Peyer's patch (tissue), 4 donors: ENCODE results near the gene SULT1C4. TPM values are rescaled to one million over a fixed set of nuclear protein-coding genes. Genes with fewer than 3 reads are reported as not detected.

Experiments used
- DNase-seq, 3 donors: peaks; one replicate each; pipeline ENCODE4 v3.0.0-alpha.2; 2017 to 2019
- H3K27ac ChIP-seq, 4 donors: fragments of 200-600 bp; sonication (generic); one replicate each; pipeline ENCODE4 v1.5.1; 2016 to 2019
- H3K27me3 ChIP-seq, 2 donors: fragments of 200-600 bp; sonication (generic); one replicate each; pipeline ENCODE4 v1.5.1; 2019
- H3K36me3 ChIP-seq, 3 donors: fragments of 200-600 bp; sonication (generic); one replicate each; pipeline ENCODE4 v1.5.1; 2016 to 2019
- H3K4me1 ChIP-seq, 4 donors: fragments of 200-600 bp; sonication (generic); one replicate each; pipeline ENCODE4 v1.5.1; 2016 to 2019
- H3K4me3 ChIP-seq, 4 donors: fragments of 200-600 bp; sonication (generic); 1 replicate in 3 of 4; 2 replicates in 1 of 4; pipeline ENCODE4 v1.5.1; 2016 to 2019; ENCODE audit warnings: mild to moderate bottlenecking in 1 of 4
- H3K9me3 ChIP-seq, 4 donors: fragments of 200-600 bp; sonication (generic); one replicate each; pipeline ENCODE4 v1.5.1; 2016 to 2019; ENCODE audit warnings: mild to moderate bottlenecking in 1 of 4
- POLR2A ChIP-seq, 2 donors: fragments of 450-650 bp; IDR thresholded peaks; one replicate each; pipeline ENCODE4 v1.5.1; 2017; ENCODE audit warnings: antibody characterized with exemption in 2 of 2, mild to moderate bottlenecking in 2 of 2, moderate library complexity in 2 of 2
- total RNA-seq, 4 donors: library from RNA; depleted of rRNA; stranded (reverse); fragments of >200 nt; gene quantifications; one replicate each; pipeline ENCODE4 v1.1.0, GENCODE V29; 2016
- TF ChIP-seq, protein P1 (sequence below), 6 experiments: fragments of 450-650 bp in 4 of 6; fragments of 200-600 bp in 2 of 6; sonication (generic) in 1 of 6; IDR thresholded peaks; one replicate each; pipeline ENCODE4 v1.5.1; 2017 to 2019; ENCODE audit warnings: antibody characterized with exemption in 6 of 6, mild to moderate bottlenecking in 3 of 6, moderate library complexity in 1 of 6

The SULT1C4 gene
- total RNA-seq, 4 donors from 2014 or later: 1.3 to 5.8 (median 1.9) TPM; not detected in 1

- Histone ChIP-seq H3K9me3 (no peaks in the 10 kb centered on the region), H3K4me3 (no peak overlapping the region), H3K4me1 (no peaks in the 10 kb centered on the region), H3K27me3 (no peaks in the 10 kb centered on the region), H3K36me3 (no peaks in the 10 kb centered on the region), H3K27ac (no peak overlapping the region)
- DNase-seq: no peak
- TF ChIP-seq, protein P1, sequence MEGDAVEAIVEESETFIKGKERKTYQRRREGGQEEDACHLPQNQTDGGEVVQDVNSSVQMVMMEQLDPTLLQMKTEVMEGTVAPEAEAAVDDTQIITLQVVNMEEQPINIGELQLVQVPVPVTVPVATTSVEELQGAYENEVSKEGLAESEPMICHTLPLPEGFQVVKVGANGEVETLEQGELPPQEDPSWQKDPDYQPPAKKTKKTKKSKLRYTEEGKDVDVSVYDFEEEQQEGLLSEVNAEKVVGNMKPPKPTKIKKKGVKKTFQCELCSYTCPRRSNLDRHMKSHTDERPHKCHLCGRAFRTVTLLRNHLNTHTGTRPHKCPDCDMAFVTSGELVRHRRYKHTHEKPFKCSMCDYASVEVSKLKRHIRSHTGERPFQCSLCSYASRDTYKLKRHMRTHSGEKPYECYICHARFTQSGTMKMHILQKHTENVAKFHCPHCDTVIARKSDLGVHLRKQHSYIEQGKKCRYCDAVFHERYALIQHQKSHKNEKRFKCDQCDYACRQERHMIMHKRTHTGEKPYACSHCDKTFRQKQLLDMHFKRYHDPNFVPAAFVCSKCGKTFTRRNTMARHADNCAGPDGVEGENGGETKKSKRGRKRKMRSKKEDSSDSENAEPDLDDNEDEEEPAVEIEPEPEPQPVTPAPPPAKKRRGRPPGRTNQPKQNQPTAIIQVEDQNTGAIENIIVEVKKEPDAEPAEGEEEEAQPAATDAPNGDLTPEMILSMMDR (IDR thresholded peaks at IDR 0.05): no peak
- TF ChIP-seq POLR2A (IDR thresholded peaks at IDR 0.05): no peak
Measured at GRCh38 chr2:108384662-108385393, 7.1 kb downstream of the SULT1C4 start.

DNA sequence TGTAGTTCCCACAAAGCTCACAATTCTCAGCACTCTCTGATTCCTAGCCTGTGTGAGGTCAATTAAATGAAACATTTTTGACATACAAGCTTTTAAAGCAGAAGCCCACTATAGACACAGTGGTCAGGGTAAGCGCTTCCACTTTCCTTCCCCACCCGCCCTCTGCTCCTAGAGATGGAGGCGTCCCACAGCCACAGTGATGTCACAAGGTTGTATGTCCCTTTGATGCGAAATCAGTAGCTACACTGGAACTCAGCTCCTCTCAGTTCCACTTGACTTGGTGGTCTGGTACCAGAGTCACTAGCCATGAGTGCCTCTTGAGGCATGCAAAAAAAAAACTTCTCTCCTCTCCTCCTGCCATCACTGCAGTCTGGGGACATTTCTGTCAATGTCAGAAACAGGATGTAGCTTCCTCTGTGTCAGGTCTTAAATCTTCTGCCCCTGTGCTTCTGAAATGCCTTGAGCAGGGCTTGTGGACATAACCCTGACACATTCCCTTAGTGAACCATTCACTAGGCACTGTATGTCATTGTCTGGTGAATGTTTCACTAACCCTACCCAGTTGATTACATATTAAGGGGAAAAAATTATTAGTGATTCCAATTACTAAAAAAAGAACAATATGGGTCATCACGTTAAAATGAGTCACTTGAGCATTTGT lies 7.8 kb downstream of the SULT1C4 start:
- Histone ChIP-seq H3K27me3 (no peaks in the 10 kb centered on the region), H3K4me1 (no peaks in the 10 kb centered on the region), H3K4me3 (no peak overlapping the region), H3K36me3 (no peaks in the 10 kb centered on the region), H3K9me3 (no peaks in the 10 kb centered on the region), H3K27ac (no peak overlapping the region)
- no peak for DNase-seq
- TF ChIP-seq, protein P1 (IDR thresholded peaks at IDR 0.05): no peak
- TF ChIP-seq POLR2A (IDR thresholded peaks at IDR 0.05): no peak

- DNase-seq: no peak
- Histone ChIP-seq H3K9me3 (peaks cover 0 to 3% (median 0%) of the 10 kb centered on the region in 4 donors), H3K4me3 (no peak overlapping the region), H3K36me3 (no peaks in the 10 kb centered on the region), H3K27me3 (no peaks in the 10 kb centered on the region), H3K27ac (no peak overlapping the region), H3K4me1 (no peaks in the 10 kb centered on the region)
- no peak for TF ChIP-seq POLR2A (IDR thresholded peaks at IDR 0.05)
Measured at GRCh38 chr2:108388045-108388444, 10.3 kb downstream of the SULT1C4 start.

DNA sequence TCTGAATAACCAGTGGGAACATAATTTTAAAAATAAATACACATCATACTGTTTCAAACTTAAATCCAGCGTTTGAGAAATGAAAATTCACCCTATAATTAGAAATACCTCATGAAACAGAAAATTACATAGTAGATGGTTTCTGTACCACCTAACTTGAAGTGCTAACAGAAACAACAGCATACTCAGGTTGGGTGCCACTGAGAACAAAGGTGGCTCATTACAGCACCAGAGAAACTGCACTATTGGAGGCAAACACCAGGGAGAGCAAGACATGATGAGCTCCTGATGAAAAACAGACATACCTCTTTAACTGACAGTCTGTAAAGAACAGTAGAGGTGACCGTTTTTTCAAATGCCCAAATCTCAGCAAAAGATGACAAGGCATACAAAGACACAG lies 12.6 kb downstream of the SULT1C4 start:
- Histone ChIP-seq H3K9me3 (peaks cover 0 to 7% (median 2%) of the 10 kb centered on the region in 4 donors), H3K4me1 (no peaks in the 10 kb centered on the region), H3K4me3 (no peak overlapping the region), H3K27ac (no peak overlapping the region), H3K27me3 (no peaks in the 10 kb centered on the region), H3K36me3 (no peaks in the 10 kb centered on the region)
- TF ChIP-seq, protein P1 (IDR thresholded peaks at IDR 0.05): no peak
- no peak for TF ChIP-seq POLR2A (IDR thresholded peaks at IDR 0.05)
- no peak for DNase-seq

- Histone ChIP-seq H3K36me3 (no peaks in the 10 kb centered on the region), H3K27ac (no peak overlapping the region), H3K27me3 (no peaks in the 10 kb centered on the region), H3K4me1 (no peaks in the 10 kb centered on the region), H3K4me3 (no peak overlapping the region), H3K9me3 (peaks cover 0 to 7% (median 2%) of the 10 kb centered on the region in 4 donors)
- no peak for DNase-seq
- TF ChIP-seq, protein P1 (IDR thresholded peaks at IDR 0.05): no peak
Measured at GRCh38 chr2:108392029-108392428, 14.3 kb downstream of the SULT1C4 start.

- TF ChIP-seq POLR2A (IDR thresholded peaks at IDR 0.05): no peak
- TF ChIP-seq, protein P1 (IDR thresholded peaks at IDR 0.05): no peak
- H3K27me3 ChIP-seq: no peaks in the 10 kb centered on the region
- H3K4me3 ChIP-seq: no peak overlapping the region
- peaks cover 0 to 7% (median 2%) of the 10 kb centered on the region in 4 donors for H3K9me3 ChIP-seq
- H3K4me1 ChIP-seq: no peaks in the 10 kb centered on the region
- H3K27ac ChIP-seq: no peak overlapping the region
- no peak for DNase-seq
- H3K36me3 ChIP-seq: no peaks in the 10 kb centered on the region
Measured at GRCh38 chr2:108393197-108393596, 15.4 kb downstream of the SULT1C4 start.
